Left forelimb (tissue), 1 donor: ENCODE data around the gene MORF4L1.
"Not testable (repeated sequence)": the region's sequence is repeated elsewhere in the genome, so short reads cannot be mapped to it uniquely, and the experiment has no call there.

Experiments
- DNase-seq: peaks from one replicate; pipeline ENCODE4 v3.0.0-alpha.2; 2018; ENCODE audit warnings: low spot score

Gene MORF4L1

DNA sequence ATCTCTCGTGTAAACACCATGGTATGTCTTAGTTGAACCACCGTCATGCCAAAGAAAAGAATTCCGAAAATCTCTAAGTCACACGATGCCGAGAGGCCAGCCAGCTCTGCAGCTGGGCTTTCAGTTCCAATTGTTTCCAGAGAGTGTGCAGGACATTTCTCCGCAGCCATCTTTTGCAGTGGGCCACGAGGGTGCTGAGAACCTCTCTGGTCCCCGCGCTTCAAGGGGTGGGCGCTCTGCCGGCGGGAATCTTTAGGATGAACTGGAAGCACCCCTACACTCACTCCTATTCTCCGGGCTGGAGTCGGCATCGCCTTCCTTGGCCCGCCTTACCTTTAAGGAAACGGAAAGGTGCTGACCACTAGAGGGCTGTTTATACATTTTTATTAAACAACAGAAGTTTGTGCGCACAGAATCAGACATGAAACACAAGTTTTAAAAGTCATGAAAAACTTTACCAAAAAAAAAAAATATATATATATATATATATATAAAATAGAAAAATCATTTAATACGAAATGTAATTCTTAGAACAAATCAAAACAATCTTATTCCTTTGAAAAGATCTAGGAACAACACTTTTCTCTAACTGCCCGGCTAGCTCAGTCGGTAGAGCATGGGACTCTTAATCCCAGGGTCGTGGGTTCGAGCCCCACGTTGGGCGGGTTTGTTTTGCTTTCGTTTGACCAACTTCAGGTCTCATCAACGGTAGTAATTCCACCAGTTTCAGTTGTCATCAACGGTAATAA lies 12.5 kb upstream of the MORF4L1 start:
- DNase-seq = peak; percentile 80

DNA sequence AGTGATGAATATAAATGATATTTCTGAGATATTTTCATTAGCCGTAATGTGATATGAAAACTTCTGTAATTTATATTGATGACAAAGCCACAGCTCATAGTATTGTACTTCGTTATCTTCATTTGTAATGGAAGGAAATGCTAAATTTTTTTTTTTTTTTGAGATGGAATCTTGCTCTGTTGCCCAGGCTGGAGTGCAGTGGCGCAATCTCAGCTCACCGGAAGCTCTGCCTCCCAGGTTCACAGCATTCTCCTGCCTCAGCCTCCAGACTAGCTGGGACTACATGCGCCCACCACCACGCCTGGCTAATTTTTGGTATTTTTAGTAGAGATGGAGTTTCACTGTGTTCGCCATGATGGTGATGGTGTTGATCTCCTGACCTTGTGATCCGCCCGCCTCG lies 7.1 kb upstream of the MORF4L1 start:
- not testable (repeated sequence) for DNase-seq

DNA sequence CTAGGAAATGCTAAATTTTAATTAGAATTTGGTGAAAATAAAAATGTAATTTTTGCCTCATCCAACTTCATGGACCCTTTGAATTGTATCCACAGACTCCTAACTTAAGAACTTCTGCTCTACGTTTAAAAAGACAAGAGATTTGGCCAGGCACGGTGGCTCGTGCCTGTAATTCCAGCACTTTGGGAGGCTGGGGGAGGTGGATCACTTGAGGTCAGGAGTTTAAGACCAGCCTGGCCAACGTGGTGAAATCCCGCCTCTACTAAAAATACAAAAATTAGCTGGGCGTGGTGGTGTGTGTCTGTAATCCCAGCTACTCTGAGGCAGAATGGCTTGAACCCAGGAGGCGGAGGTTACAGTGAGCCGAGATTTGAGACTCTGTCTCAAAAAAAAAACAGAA lies 6.7 kb upstream of the MORF4L1 start:
- DNase-seq = not testable (repeated sequence)

DNA sequence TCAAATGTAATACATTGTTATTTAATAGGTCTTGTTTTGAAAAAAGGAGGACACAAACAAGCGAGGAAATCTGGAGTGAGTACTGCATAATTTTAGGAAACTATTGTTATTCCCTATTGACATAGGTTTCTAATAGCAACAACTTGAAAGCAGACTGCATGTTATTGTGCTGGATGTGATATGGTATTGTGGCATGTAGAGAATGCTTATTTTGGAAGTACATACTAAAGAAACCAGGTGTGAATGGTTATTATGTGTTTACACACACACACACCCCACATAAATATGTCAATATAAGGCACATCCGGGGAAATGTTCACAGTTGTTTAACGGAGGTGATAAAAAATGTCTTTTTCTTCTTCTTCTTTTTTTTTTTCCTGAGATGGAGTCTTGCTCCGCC lies 5.9 kb upstream of the MORF4L1 start:
- no peak for DNase-seq

DNA sequence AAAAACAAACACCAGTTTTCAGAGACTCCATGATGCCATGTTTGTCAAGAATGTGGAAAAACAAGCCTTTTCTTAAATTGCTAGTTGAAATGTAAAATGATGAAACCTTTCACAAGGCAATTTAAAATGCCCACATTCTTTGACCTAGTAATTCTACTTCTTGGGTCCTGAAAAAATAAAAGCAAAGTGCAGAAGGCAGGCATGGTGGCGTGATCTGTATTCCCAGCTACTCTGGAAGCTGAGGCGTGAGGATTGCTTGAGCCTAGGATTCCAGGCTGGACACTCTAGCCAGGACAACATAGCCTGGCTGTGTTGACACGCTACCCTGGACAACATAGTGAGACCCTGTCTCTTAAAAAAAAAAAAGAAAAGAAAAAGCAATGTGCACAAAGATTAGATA lies 4.3 kb upstream of the MORF4L1 start:
- no peak for DNase-seq

DNA sequence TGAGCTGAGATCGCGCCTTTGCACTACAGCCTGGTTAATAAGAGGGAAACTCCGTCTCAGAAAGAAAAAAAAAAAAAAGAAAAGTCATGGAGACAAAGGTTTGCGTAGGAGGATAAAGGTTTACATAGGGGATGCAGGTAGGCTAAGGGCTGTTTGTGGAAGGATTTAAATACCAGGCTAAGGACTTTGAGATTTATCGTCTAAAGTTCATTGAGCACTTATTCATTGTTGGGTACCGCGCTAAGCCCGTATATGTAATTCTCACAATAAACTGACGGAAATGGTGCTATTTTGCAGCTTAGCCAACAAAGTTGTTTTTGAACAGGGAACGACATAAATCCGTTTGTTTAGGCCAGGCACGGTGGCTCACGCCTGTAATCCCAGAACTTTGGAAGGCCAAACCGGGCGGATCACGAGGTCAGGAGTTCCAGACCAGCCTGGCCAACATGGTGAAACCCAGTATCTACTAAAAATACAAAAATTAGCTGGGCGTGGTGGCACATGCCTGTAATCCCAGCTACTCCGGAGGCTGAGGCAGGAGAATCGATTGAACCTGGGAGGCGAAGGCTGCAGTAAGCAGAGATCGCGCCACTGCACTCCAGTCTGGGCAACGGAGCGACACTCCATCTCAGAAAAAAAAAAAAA lies 1.1 kb upstream of the MORF4L1 start:
- not testable (repeated sequence) for DNase-seq

DNA sequence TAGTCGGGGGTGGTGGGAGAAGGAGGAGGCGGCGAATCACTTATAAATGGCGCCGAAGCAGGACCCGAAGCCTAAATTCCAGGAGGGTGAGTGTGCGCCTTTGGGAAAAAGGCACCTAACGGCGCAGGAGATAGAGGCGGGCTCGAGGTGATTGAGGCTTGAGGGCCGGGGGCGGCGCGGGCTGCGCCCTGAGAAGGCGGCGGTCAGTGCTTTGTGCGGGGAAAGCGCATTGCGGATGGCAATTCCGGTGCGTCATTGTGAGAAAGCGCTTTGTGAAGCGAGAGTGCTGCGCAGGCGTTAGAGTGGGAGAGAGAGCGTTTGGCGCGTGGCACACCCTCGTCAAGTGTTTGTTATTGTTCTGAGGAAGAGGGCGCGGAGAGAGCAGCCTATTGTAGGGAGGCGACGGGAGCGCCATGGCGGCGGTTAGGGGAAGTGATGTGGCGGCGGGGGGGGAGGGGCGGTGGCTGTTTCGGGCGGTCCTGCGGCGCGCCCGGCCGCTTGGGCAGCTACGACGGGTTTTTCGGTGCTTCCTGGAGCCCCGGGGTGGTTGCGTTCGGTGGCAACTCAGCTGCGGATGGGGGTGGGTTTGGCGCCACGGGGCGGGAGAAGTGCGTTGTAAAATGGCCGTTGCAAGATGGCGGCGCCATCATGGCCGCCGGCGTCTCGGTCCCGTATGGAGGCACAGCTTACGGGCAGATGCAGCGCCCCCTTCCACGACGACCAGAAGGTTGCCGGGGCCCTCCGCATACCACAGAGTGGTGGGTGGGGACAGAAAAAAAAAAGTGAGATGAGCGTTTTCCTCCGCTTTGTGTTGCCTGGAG lies 492 bp downstream of the MORF4L1 start:
- peak; percentile 92 for DNase-seq

DNA sequence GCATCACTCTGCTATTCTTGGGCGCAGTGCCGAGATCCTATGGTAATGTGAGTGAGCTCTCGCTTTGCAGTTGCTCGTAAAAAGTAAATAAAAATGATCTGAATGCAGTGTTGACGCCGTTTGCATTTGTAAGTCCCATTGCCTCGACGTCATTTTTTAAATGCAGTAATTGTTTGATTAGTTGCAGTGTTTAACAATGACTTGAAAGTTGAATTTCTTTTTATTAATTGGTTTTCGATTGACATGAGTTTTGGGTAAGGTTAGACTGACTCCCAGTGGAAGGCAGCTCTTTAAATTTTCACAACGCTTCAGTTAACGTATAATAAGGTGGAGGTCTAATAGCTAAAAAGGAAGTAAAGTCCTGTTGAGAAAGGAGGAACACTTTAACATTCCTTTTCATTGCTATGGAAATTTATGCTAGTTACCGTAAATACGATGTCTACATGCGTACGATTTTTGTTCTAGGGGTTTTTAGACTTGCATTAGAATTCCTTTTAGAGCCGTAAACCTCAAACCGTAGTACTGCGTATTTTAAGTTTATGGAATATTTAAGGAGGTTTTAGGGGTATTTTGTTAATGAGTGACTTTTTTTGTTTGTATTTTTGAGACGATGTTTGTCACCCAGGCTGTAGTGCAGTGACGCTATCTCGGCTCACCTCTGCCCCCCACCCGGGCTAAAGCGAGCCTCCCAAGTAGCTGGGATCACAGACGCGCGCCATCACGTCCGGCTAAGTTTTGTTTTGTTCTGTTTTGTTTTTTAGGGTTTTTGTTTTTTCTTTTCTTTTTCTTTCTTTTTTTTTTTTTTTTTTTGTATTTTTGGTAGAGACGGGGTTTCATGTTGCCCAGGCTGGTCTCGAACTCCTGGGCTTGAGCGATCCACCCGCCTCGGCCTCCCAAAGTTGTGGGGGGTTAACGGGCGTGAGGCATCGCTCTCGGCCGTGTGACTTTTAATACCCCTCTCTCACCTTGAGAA lies 1.4 kb downstream of the MORF4L1 start:
- DNase-seq = no peak

DNA sequence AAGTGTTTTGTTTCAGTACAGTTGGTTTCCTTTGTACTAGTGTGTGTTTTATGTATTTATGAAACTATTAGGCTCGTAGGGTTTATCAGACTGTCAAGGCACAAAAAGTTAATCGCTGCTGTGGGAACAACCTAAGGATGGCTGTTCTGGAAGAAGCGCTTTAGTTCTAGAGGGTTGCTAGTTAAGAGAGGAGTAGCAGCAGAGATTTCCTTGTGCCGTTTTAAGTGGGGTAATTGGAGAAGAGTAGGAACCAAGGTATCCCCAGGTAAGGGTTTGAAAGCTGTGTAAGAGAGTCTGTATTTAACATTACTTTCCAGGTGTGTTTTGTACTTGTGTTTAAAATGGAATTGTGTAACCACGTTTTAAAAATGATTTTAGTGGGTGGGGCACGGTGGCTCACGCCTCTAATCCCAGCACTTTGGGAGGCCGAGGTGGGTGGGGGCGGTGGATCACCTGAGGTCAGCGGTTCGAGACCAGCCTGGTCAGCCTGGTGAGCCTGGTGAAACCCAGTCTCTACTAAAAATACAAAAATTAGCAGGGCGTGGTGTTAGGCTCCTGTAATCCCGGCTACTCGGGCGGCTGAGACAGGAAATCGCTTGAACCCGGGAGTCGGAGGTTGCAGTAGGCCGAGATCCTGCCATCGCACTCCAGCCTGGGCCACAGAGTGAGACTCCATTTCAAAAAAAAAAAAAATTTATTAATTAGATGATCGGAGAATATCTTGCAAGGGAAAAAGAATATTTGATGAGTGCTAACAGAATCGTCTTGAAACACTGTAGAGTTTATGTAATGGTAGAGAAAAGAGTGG lies 2.6 kb downstream of the MORF4L1 start:
- no peak for DNase-seq

DNA sequence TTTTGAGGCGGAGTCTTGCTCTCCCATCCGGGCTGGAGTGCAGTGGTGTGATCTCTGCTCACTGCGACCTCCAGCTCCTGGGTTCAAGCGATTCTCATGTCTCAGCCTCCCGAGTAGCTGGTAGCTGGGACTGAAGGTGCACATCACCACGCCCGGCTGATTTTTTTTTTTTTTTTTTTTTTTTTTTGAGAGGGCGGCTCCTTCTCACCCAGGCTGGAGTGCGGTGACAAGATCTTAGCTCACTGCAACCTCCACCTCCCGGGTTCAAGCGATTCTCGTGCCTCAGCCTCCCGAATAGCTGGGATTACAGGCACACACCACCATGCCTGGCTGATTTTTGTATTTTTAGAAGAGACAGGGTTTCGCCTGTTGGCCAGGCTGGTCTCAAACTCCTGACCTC lies 4.3 kb downstream of the MORF4L1 start:
- not testable (repeated sequence) for DNase-seq

DNA sequence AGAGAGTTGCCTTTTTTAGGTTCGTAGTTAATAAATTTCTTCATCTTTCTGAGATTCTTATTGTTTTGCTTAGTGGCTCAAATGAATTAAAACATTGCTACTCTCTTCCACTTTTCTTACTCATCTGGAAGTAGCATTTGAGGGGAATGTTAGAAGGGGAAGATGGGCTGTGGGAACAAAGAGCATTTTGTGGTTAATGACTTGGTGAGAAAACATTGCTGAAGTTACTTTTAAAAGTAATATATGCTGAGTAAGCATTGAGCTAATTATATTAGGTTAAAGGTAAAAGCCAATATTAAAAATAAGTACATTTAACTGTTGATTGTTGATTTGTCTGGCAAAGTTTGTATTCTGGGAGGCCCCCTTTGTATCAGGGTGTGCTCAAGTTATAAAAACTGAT lies 5.7 kb downstream of the MORF4L1 start:
- no peak for DNase-seq

DNA sequence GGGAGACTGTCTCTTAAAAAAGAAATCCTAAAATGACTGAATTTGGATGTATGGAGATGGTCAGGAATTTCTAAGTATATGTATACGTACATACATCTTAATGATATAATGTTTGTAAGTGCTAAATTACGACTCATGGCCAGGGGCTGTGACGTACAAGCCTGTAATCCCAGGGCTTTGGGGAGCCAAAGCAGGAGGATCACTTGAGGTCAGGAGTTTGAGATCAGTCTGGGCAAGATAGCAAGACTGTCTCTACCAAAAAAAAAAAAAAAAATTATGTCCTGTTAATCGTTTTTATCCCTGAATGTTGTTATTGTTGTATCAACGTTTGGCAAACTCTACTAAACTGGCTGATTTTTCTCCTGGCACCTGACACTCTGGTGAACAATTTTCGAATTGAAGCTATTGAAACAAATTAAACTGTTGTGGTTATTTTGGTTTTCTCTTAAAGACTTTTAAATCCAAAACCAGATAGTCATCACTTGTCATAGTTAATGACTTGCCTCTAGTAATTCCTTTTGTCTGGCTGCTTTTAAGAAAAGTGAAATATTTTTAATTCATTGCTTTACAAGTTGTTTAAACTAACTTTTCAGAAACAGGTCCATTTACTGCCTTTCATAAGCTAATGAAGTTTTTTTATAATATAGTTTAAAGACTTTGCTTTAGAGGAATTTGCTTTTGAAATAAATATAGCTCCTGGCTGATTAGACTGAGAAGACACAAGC lies 7.0 kb downstream of the MORF4L1 start:
- no peak for DNase-seq

DNA sequence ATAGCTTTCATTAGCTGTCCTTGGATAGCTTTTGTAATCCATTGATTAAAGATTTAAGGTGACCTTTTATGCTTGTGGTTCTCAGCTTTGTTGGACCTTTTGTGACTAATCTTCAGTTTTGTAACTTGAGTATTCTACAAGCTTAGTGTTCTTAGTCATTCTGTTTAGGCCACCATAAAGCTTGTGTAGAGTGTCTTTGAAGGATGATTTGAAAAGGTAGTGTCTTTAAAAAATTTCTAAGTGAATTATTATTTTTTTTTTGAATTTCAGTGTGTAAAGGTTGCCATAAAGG lies 7.5 kb downstream of the MORF4L1 start:
- no peak for DNase-seq

DNA sequence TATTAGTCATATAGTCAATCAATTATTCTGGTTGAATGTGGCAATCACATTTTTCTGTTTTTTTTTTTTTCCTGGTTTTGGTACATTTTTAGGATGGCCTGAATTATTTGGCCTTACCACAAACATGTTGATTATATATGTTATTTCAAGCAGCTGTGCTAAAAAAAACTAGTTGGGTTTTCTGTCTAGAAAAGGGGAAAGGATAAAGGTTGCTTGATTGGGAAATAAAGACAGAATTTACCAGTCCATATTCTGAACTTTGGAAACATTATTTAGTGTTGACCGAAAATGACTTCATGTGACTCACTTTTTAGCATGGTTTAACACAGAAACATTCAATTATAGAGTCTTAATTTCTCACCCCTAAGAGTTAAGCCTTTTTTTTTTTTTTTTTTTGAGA lies 8.1 kb downstream of the MORF4L1 start:
- no peak for DNase-seq

DNA sequence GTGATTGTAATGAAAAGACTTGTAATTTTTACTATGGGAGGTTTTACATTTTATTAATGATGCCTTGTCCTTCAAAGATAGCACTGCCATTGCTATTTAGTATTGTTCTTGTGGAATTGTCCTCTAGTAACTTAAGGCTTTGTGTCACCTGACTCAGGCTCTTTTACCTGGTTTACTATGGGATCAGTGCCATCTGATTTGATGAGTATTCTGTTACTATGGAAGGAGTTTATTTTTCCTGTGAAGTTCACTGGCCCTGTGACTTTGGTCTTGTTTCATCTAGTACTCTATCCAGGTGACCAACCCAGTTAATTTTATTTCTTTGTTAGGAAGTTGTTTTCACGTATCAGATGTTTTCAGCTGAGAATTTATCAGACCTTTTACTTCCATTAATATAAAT lies 9.0 kb downstream of the MORF4L1 start:
- no peak for DNase-seq

DNA sequence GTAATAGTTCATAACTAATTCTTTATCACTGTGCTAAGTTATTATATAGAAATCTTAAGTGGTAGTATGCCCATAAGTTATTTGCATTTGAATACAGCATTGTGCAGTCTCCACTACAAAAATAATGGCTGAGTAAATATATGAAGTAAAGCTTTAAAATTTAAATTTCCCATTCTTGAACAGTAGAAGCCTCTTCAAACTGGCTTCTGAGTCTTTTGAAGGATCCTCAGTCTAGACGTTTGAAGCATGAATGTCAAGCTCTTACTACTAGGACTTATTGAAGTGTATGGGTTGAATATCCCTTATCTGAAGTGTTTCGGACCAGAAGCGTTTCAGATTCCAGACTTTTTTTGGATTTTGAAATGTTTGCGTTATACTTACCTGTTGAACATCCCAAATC lies 16.3 kb downstream of the MORF4L1 start:
- DNase-seq = no peak

DNA sequence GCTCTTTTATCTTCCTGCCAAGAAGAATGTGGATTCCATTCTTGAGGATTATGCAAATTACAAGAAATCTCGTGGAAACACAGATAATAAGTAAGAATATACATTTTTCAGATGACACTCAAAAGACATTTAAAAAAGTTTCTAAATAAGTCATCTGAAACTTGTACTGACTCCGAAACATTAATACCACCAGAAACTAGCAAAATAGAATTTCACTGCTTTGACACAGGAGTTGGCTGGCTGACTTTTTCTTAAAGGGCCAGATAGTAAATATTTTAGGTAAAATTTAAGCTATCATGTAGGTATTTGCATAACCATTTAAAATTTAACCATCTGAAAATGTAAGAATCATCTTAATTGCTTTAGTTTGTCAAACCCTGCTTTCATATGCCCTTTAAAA lies 20.8 kb downstream of the MORF4L1 start:
- DNase-seq = no peak

DNA sequence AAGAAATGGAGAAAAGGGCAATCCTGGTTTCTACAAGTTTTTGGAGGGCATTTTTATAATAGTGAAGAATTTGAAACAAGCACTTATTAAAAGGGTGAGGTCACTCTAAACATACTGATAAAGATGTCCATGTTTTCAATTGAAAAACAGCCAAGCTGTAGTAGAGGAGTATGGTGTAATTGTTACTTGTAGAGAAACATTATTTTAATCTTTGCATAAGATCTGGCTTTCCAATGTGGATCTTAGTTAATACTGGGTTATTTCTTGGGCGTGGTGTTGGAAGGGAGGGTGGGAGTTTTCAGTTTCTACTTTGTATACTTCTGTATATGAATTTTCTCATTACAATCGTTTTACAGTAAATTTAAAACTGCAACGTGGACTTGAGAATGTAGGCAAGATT lies 22.8 kb downstream of the MORF4L1 start:
- no peak for DNase-seq

DNA sequence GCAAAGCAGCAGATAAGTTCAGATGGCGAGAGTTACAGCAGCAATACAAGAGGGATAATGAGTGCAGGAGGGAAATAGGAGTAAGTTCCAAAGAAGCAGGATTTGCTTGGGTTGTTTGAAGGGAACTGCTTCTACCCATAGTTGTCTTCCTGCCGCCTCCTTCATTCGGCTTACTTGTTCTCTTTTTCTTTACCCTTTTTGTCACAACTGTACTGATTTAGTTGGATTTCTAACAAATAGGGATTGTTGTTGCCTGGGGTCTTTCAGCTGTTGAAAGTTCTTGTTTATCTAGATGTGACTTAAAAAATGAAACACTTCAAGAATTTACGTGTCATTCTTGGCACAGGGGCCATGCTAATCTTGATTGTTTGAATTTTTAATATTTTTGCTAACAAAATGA lies 25.9 kb downstream of the MORF4L1 start:
- DNase-seq = no peak

DNA sequence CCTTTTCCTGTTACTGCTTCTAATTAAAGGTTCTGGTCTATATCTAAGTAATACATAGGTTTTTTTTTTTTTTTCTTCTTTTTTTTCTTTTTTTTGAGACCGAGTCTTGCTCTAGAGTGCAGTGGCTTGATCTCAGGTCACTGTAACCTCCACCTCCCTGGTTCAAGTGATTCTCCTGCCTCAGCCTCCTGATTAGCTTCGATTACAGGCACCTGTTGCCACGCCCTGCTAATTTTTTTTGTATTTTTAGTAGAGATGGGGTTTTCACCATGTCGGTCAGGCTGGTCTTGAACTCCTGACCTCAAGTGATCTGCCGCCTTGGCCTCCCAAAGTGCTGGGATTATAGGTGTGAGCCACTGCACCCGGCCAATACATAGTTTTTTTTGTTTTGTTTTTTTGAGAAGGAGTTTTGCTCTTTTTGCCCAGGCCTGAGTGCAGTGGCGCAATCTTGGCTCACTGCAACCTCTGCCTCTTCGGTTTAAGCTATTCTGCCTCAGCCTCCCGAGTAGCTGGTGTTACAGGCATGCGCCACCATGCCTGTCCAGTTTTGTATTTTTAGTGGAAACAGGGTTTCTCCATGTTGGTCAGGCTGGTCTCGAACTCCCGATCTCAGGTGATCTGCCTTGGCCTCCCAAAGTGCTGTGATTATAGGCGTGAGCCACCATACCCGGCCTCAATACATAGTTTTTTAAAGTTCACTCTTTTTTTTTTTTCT lies 28.3 kb downstream of the MORF4L1 start:
- DNase-seq = not testable (repeated sequence)
